ENCODE results near the gene EDA.

DNA sequence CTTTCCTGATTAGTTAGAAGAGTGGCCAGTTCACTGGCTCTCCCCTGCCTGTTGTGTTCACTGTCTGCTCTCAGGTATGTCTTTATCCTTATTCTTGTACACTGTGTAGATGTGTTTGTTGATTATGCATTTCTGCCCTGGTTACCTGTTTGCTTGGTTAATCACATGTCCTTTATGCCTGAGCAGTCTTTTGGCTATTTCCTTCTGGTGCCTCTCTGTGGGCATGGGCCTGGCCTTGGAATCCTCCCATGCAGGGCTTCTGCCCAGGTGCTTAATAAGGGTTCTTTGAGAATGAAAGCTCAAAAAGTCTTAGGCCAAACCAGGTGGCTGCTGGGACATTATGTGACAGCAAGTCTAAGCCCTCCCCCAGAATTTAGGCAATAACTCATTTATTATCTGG lies 472.8 kb downstream of the EDA start:
- TF ChIP-seq, protein P1, sequence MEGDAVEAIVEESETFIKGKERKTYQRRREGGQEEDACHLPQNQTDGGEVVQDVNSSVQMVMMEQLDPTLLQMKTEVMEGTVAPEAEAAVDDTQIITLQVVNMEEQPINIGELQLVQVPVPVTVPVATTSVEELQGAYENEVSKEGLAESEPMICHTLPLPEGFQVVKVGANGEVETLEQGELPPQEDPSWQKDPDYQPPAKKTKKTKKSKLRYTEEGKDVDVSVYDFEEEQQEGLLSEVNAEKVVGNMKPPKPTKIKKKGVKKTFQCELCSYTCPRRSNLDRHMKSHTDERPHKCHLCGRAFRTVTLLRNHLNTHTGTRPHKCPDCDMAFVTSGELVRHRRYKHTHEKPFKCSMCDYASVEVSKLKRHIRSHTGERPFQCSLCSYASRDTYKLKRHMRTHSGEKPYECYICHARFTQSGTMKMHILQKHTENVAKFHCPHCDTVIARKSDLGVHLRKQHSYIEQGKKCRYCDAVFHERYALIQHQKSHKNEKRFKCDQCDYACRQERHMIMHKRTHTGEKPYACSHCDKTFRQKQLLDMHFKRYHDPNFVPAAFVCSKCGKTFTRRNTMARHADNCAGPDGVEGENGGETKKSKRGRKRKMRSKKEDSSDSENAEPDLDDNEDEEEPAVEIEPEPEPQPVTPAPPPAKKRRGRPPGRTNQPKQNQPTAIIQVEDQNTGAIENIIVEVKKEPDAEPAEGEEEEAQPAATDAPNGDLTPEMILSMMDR (IDR thresholded peaks at IDR 0.05; ENCODE audit: low read length): no peak
- TF ChIP-seq EZH2phosphoT487 (IDR thresholded peaks at IDR 0.05; ENCODE audit: low read length) (no peak), EZH2 (optimal IDR thresholded peaks at IDR 0.05; ENCODE audit: low read depth, low read length) (no peak)
